Osteoblast (primary cell): ENCODE measurements around the gene HSPA1B. TPM values are rescaled to one million over a fixed set of nuclear protein-coding genes. Genes with fewer than 3 reads are reported as not detected.

Source experiments
- DNase-seq: peaks from one replicate; pipeline ENCODE4 v3.0.0; 2011; ENCODE audit warnings: low spot score, mixed read lengths; ENCODE audit not compliant: insufficient read length; ENCODE audit errors: missing footprints
- H2AFZ ChIP-seq: 2 replicates; pipeline ENCODE4 v1.6.0; 2011; ENCODE audit warnings: mild to moderate bottlenecking, low read length
- H3K27ac ChIP-seq: 2 replicates; pipeline ENCODE4 v1.5.1; 2011; ENCODE audit warnings: mild to moderate bottlenecking, low read depth, low read length, moderate library complexity
- H3K27me3 ChIP-seq: 2 replicates; pipeline ENCODE4 v1.6.0; 2012; ENCODE audit warnings: mild to moderate bottlenecking, control low read depth, inconsistent platforms, low read length, moderate library complexity; ENCODE audit not compliant: insufficient read depth
- H3K36me3 ChIP-seq: 2 replicates; pipeline ENCODE4 v1.5.1; 2011; ENCODE audit warnings: mild to moderate bottlenecking, low read length, control low read depth, moderate library complexity; ENCODE audit not compliant: insufficient read depth
- H3K4me1 ChIP-seq: 2 replicates; pipeline ENCODE4 v1.5.1; 2011; ENCODE audit warnings: mild to moderate bottlenecking, low read length, control low read depth, moderate library complexity; ENCODE audit not compliant: insufficient read depth
- H3K4me2 ChIP-seq: 2 replicates; pipeline ENCODE4 v1.6.0; 2011; ENCODE audit warnings: mild to moderate bottlenecking, low read length; ENCODE audit not compliant: insufficient read depth
- H3K4me3 ChIP-seq: fragments of 200-600 bp; sonication (generic); 3 replicates; pipeline ENCODE4 v1.5.1; 2012; ENCODE audit warnings: mild to moderate bottlenecking, low read length, inconsistent platforms; ENCODE audit not compliant: insufficient read depth
- H3K79me2 ChIP-seq: 2 replicates; pipeline ENCODE4 v1.6.0; 2012; ENCODE audit warnings: mild to moderate bottlenecking, low read length, control low read depth, inconsistent platforms; ENCODE audit not compliant: insufficient read depth
- H3K9me3 ChIP-seq: 2 replicates; pipeline ENCODE4 v1.5.1; 2011; ENCODE audit warnings: low read depth, low read length, control low read depth
- H4K20me1 ChIP-seq: 2 replicates; pipeline ENCODE4 v1.6.0; 2012; ENCODE audit warnings: mild to moderate bottlenecking, low read length, control low read depth; ENCODE audit not compliant: insufficient read depth
- CTCF ChIP-seq: IDR thresholded peaks from 2 replicates; pipeline ENCODE4 v1.5.1; 2011; ENCODE audit warnings: mild to moderate bottlenecking, low read depth, low read length, moderate library complexity; ENCODE audit errors: extremely low read depth
- total RNA-seq: library from RNA; depleted of rRNA; stranded (reverse); fragments of >200 nt; gene quantifications from 2 replicates; pipeline ENCODE4 v1.2.3, GENCODE V29; 2012

HSPA1B gene
- total RNA-seq, 1 donor = 59.7 TPM

- H3K79me2 ChIP-seq = no peaks in the 10 kb centered on the region
- TF ChIP-seq CTCF = no peak
- peaks cover 3% of the 10 kb centered on the region for H4K20me1 ChIP-seq
- peak; percentile 51 for DNase-seq
- H2AFZ ChIP-seq = no peak overlapping the region
- no peaks in the 10 kb centered on the region for H3K9me3 ChIP-seq
- no peak overlapping the region for H3K4me2 ChIP-seq
- H3K36me3 ChIP-seq = peaks cover 68% of the 10 kb centered on the region
- H3K27ac ChIP-seq = no peak overlapping the region
- H3K4me3 ChIP-seq = no peak overlapping the region
- peaks cover 4% of the 10 kb centered on the region for H3K4me1 ChIP-seq
- no peaks in the 10 kb centered on the region for H3K27me3 ChIP-seq
Measured at GRCh38 chr6:31782126-31782855, 45.2 kb upstream of the HSPA1B start.

- Histone ChIP-seq H3K4me2 (no peak overlapping the region), H3K4me3 (no peak overlapping the region), H3K9me3 (no peaks in the 10 kb centered on the region), H2AFZ (no peak overlapping the region), H3K79me2 (peaks cover 2% of the 10 kb centered on the region), H3K4me1 (no peaks in the 10 kb centered on the region), H3K27ac (no peak overlapping the region), H3K36me3 (peaks cover 67% of the 10 kb centered on the region), H4K20me1 (peaks cover 3% of the 10 kb centered on the region), H3K27me3 (no peaks in the 10 kb centered on the region)
- peak; percentile 63 for DNase-seq
- no peak for TF ChIP-seq CTCF
Measured at GRCh38 chr6:31784098-31784925, 43.2 kb upstream of the HSPA1B start.

DNA sequence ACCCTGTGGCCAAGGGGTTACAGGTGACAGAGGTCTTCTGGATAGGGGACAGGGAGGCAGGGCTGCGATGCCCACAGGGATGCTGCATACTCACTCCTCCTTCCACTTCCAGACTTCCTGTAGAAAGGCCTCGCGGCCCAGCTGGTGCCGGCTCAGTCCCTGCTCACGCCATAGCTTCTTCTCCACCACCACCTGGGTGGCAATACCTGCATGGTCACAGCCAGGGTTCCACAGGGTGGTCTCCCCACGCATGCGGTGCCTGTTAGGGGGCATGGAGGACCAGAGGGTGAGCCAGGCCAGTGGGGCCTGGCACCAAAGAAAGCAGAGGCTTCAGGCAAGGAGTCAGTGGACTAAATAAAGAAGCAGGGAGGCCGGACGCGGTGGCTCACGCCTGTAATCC, 42.1 kb upstream of the HSPA1B start:
- H3K36me3 ChIP-seq = peaks cover 63% of the 10 kb centered on the region
- DNase-seq = peak; percentile 81

More for the DNA sequence above, 42.1 kb upstream of the HSPA1B start:
- H3K4me3 ChIP-seq = no peak overlapping the region
- H3K27ac ChIP-seq = no peak overlapping the region
- no peak overlapping the region for H3K4me2 ChIP-seq
- peaks cover 4% of the 10 kb centered on the region for H3K79me2 ChIP-seq
- no peaks in the 10 kb centered on the region for H3K4me1 ChIP-seq
- peaks cover 3% of the 10 kb centered on the region for H4K20me1 ChIP-seq
- no peak overlapping the region for H2AFZ ChIP-seq
- no peaks in the 10 kb centered on the region for H3K27me3 ChIP-seq
- H3K9me3 ChIP-seq = no peaks in the 10 kb centered on the region
- TF ChIP-seq CTCF = no peak
